Fibroblast of villous mesenchyme (primary cell): ENCODE data around the gene CYB5RL. TPM values are rescaled to one million over a fixed set of nuclear protein-coding genes. Genes with fewer than 3 reads are reported as not detected.

Source experiments
- DNase-seq: peaks from one replicate; pipeline ENCODE4 v3.0.0-alpha.2; 2010; ENCODE audit warnings: low read depth
- H3K4me3 ChIP-seq: 2 replicates; pipeline ENCODE4 v1.5.1; 2011; ENCODE audit warnings: low read depth, mild to moderate bottlenecking, low read length
- CTCF ChIP-seq: IDR thresholded peaks from 2 replicates; pipeline ENCODE4 v1.5.1; 2012; ENCODE audit warnings: low read depth, mild to moderate bottlenecking, low read length; ENCODE audit not compliant: insufficient read depth
- total RNA-seq: library from RNA; depleted of rRNA; stranded (reverse); fragments of >200 nt; gene quantifications from 2 replicates; pipeline ENCODE4 v1.2.3, GENCODE V29; 2012

CYB5RL gene
- total RNA-seq, 1 donor: 4.3 TPM

- no peak for DNase-seq
- no peak for TF ChIP-seq CTCF
- H3K4me3 ChIP-seq: no peak overlapping the region
Measured at GRCh38 chr1:54243022-54243421, 43.2 kb upstream of the CYB5RL start.

- no peak for DNase-seq
- H3K4me3 ChIP-seq: no peak overlapping the region
- no peak for TF ChIP-seq CTCF
Measured at GRCh38 chr1:54241364-54241763, 41.5 kb upstream of the CYB5RL start.

GRCh38 chr1:54240741-54241335 lies 41.0 kb upstream of the CYB5RL start:
- DNase-seq: no peak
- no peak overlapping the region for H3K4me3 ChIP-seq
- no peak for TF ChIP-seq CTCF

DNA sequence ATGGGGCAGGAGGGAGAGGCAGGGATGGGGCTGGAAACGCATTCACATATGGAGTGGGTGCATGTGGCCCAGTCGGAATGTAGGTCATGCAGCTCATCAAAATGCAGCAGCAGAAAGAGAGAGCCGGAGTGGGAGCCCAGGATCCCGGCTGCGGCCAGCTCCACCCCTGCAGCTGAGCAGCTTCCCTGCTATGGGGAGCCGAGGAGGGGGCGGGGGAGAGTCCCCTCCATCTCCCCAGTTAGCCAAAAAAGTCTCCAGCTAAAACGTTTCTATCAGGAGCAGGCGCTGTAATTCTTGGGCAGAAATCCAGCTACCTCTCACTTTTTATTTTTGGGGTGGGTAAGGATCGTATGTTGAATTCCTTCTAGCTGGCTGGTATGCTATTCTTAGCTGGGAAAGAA lies 39.8 kb upstream of the CYB5RL start:
- H3K4me3 ChIP-seq: no peak overlapping the region
- DNase-seq: no peak
- no peak for TF ChIP-seq CTCF

DNA sequence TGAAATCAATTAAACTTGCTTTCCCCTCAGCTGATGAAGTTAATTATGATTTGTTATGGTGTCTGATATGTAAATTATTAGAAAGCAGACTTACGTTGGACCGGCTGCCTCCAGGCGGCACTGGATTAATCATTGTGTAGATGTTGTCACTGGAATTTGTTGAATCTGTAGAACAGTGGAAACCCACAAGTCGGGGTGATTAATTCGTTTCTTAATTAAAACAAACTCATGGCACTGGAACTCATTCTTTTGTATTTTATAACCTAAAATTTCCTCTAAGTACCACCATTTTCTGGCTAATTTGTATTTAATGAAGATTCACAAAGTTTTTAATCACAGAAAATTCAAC lies 39.2 kb upstream of the CYB5RL start:
- no peak overlapping the region for H3K4me3 ChIP-seq
- no peak for TF ChIP-seq CTCF
- no peak for DNase-seq

DNA sequence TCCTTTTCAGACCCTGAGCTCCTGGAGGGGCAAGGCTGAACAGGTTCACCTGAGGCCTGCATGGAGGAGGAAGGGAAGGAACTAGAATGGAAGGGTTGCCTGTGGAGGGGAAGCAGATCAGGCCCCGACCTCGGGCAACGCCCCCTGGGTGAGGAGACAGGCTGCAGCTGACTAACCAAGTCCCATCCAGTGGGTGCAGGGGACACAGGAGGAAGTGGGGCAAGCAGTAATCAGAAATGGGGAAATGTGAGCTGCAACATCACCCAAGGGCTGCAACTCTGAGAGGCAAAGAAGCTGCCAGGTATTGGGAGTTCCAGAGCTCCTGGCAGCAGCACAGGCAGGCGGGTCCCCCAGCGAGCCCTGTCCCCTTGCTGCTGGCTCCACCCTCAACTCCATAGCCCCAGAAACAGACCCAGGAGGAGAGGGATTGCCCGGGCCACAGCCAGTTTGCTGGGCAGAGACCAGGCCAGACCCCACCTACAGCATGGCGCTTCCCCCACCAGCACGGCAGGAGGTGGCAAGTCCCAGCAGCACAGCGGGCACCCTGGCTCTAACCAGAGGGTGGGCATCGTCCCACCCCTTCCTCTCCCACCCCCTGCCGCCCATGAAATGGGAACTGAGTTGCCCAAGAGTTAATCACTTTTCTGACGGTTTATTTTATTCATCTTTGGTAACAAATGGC lies 38.7 kb upstream of the CYB5RL start:
- no peak overlapping the region for H3K4me3 ChIP-seq
- DNase-seq: no peak
- TF ChIP-seq CTCF: no peak

GRCh38 chr1:54237586-54237985 lies 37.8 kb upstream of the CYB5RL start:
- no peak overlapping the region for H3K4me3 ChIP-seq
- TF ChIP-seq CTCF: no peak
- DNase-seq: no peak
